Measurements from ENCODE around the gene ANGPTL1. TPM values are rescaled to one million over a fixed set of nuclear protein-coding genes. Genes with fewer than 3 reads are reported as not detected.
A peak's percentile ranks its signal among the peaks of the same experiment; 100 is the strongest.

Gene ANGPTL1
- total and polyA plus RNA-seq, 2 experiments from 2014 or later = 0.58 TPM; not detected in 1

DNA sequence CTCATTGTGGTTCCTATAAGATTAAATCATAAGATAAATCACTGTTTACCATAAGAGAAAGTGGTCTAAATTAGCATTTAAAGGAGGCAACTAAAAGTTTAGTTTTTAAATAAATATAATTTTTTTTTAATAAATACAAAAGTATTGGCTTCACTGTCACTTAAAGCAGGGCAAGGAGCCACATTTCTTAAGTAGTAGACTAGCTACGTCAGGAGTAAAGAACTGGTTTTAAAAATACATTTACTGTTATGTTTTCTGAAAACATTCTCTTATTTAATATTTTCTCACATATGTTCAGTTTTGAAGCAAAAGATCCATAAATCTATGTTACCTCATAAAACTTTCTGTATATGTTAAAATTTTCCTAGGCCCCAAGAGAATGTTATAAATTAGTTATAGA, 2.2 kb downstream of the ANGPTL1 start (continued):
- TF ChIP-seq, protein P1, sequence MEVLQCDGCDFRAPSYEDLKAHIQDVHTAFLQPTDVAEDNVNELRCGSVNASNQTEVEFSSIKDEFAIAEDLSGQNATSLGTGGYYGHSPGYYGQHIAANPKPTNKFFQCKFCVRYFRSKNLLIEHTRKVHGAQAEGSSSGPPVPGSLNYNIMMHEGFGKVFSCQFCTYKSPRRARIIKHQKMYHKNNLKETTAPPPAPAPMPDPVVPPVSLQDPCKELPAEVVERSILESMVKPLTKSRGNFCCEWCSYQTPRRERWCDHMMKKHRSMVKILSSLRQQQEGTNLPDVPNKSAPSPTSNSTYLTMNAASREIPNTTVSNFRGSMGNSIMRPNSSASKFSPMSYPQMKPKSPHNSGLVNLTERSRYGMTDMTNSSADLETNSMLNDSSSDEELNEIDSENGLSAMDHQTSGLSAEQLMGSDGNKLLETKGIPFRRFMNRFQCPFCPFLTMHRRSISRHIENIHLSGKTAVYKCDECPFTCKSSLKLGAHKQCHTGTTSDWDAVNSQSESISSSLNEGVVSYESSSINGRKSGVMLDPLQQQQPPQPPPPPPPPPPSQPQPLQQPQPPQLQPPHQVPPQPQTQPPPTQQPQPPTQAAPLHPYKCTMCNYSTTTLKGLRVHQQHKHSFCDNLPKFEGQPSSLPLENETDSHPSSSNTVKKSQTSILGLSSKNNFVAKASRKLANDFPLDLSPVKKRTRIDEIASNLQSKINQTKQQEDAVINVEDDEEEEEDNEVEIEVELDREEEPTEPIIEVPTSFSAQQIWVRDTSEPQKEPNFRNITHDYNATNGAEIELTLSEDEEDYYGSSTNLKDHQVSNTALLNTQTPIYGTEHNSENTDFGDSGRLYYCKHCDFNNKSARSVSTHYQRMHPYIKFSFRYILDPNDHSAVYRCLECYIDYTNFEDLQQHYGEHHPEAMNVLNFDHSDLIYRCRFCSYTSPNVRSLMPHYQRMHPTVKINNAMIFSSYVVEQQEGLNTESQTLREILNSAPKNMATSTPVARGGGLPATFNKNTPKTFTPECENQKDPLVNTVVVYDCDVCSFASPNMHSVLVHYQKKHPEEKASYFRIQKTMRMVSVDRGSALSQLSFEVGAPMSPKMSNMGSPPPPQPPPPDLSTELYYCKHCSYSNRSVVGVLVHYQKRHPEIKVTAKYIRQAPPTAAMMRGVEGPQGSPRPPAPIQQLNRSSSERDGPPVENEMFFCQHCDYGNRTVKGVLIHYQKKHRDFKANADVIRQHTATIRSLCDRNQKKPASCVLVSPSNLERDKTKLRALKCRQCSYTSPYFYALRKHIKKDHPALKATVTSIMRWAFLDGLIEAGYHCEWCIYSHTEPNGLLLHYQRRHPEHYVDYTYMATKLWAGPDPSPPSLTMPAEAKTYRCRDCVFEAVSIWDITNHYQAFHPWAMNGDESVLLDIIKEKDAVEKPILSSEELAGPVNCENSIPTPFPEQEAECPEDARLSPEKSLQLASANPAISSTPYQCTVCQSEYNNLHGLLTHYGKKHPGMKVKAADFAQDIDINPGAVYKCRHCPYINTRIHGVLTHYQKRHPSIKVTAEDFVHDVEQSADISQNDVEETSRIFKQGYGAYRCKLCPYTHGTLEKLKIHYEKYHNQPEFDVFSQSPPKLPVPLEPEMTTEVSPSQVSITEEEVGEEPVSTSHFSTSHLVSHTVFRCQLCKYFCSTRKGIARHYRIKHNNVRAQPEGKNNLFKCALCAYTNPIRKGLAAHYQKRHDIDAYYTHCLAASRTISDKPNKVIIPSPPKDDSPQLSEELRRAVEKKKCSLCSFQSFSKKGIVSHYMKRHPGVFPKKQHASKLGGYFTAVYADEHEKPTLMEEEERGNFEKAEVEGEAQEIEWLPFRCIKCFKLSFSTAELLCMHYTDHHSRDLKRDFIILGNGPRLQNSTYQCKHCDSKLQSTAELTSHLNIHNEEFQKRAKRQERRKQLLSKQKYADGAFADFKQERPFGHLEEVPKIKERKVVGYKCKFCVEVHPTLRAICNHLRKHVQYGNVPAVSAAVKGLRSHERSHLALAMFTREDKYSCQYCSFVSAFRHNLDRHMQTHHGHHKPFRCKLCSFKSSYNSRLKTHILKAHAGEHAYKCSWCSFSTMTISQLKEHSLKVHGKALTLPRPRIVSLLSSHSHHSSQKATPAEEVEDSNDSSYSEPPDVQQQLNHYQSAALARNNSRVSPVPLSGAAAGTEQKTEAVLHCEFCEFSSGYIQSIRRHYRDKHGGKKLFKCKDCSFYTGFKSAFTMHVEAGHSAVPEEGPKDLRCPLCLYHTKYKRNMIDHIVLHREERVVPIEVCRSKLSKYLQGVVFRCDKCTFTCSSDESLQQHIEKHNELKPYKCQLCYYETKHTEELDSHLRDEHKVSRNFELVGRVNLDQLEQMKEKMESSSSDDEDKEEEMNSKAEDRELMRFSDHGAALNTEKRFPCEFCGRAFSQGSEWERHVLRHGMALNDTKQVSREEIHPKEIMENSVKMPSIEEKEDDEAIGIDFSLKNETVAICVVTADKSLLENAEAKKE (CRISPR knock-in tag; IDR thresholded peaks at IDR 0.05) = no peak
- TF ChIP-seq, protein P2, sequence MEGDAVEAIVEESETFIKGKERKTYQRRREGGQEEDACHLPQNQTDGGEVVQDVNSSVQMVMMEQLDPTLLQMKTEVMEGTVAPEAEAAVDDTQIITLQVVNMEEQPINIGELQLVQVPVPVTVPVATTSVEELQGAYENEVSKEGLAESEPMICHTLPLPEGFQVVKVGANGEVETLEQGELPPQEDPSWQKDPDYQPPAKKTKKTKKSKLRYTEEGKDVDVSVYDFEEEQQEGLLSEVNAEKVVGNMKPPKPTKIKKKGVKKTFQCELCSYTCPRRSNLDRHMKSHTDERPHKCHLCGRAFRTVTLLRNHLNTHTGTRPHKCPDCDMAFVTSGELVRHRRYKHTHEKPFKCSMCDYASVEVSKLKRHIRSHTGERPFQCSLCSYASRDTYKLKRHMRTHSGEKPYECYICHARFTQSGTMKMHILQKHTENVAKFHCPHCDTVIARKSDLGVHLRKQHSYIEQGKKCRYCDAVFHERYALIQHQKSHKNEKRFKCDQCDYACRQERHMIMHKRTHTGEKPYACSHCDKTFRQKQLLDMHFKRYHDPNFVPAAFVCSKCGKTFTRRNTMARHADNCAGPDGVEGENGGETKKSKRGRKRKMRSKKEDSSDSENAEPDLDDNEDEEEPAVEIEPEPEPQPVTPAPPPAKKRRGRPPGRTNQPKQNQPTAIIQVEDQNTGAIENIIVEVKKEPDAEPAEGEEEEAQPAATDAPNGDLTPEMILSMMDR (conservative IDR thresholded peaks at IDR 0.05; ENCODE audit: low read depth in 2 of 2) = no peak
- TF ChIP-seq CREB1 (CRISPR knock-in tag; IDR thresholded peaks at IDR 0.05; ENCODE audit: low read depth) (no peak), STAT1 (IDR thresholded peaks at IDR 0.05; ENCODE audit: unreplicated experiment) (no peak)

DNA sequence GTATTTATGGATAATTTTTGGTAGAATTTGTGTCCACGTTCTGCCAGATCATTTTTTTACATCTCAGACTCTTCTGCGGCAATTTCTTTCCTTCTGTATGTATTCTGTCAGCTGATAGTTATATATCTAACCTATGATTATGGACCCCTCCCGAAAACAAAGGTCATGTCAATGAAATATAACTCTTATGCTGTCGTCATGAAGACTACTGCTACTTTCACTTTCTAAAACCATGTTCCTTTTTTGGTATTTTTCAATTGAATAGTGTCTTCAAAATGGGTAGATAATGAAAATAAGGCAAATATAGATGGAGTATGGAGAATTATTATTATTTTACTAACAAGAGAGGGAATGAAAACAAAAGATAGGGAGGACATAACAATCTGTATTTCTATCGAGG, 3.2 kb downstream of the ANGPTL1 start:
- Histone ChIP-seq H3K4me2 (no peak overlapping the region), H3K79me2 (replicated peaks; ENCODE audit: insufficient read depth) (no peaks in the 10 kb centered on the region), H3K9me2 (ENCODE audit: insufficient read depth) (no peaks in the 10 kb centered on the region), H3K4me3 (no peak overlapping the region), H3K27me3 (ENCODE audit: insufficient read depth) (no peaks in the 10 kb centered on the region), H3K4me1 (ENCODE audit: insufficient read depth) (peaks cover 30% of the 10 kb centered on the region), H3F3A (replicated peaks; ENCODE audit: low read depth) (no peaks in the 10 kb centered on the region), H4K20me1 (replicated peaks; ENCODE audit: insufficient read depth) (no peaks in the 10 kb centered on the region), H3K36me3 (ENCODE audit: insufficient read depth) (no peaks in the 10 kb centered on the region), H3K27ac (ENCODE audit: low read depth) (no peak overlapping the region), H2AFZ (no peak overlapping the region)
- ATAC-seq = no peak
- Mint-ChIP-seq H3K27ac (peak overlapping the region; percentile 18), H3K9me3 (no peaks in the 10 kb centered on the region), H3K4me1 (peaks cover 29% of the 10 kb centered on the region), H3K27me3 (ENCODE audit: insufficient read depth, low read depth, poor library complexity) (peaks cover 1% of the 10 kb centered on the region), H3K36me3 (ENCODE audit: low read depth) (no peaks in the 10 kb centered on the region), H3K4me3 (no peak overlapping the region)
- DNase-seq (ENCODE audit: low spot score) = no peak
- no peak for TF ChIP-seq ZNF331 (CRISPR knock-in tag; IDR thresholded peaks at IDR 0.05; ENCODE audit: low read depth)
- TF ChIP-seq ZNF114 (CRISPR knock-in tag; IDR thresholded peaks at IDR 0.05) = no peak
- TF ChIP-seq POLR2AphosphoS5 (IDR thresholded peaks at IDR 0.05; ENCODE audit: low read depth) = no peak
- TF ChIP-seq, protein P3, sequence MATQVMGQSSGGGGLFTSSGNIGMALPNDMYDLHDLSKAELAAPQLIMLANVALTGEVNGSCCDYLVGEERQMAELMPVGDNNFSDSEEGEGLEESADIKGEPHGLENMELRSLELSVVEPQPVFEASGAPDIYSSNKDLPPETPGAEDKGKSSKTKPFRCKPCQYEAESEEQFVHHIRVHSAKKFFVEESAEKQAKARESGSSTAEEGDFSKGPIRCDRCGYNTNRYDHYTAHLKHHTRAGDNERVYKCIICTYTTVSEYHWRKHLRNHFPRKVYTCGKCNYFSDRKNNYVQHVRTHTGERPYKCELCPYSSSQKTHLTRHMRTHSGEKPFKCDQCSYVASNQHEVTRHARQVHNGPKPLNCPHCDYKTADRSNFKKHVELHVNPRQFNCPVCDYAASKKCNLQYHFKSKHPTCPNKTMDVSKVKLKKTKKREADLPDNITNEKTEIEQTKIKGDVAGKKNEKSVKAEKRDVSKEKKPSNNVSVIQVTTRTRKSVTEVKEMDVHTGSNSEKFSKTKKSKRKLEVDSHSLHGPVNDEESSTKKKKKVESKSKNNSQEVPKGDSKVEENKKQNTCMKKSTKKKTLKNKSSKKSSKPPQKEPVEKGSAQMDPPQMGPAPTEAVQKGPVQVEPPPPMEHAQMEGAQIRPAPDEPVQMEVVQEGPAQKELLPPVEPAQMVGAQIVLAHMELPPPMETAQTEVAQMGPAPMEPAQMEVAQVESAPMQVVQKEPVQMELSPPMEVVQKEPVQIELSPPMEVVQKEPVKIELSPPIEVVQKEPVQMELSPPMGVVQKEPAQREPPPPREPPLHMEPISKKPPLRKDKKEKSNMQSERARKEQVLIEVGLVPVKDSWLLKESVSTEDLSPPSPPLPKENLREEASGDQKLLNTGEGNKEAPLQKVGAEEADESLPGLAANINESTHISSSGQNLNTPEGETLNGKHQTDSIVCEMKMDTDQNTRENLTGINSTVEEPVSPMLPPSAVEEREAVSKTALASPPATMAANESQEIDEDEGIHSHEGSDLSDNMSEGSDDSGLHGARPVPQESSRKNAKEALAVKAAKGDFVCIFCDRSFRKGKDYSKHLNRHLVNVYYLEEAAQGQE (IDR thresholded peaks at IDR 0.05; ENCODE audit: unreplicated experiment) = no peak
- no peak for TF ChIP-seq STAT1 (IDR thresholded peaks at IDR 0.05; ENCODE audit: unreplicated experiment)
- TF ChIP-seq EZH2phosphoT487 (IDR thresholded peaks at IDR 0.05; ENCODE audit: unreplicated experiment) = no peak
- no peak for TF ChIP-seq NANOG (IDR thresholded peaks at IDR 0.05; ENCODE audit: borderline replicate concordance)
- TF ChIP-seq, protein P2 (conservative IDR thresholded peaks at IDR 0.05; ENCODE audit: low read depth in 2 of 2) = no peak
- no peak for TF ChIP-seq JUNB (IDR thresholded peaks at IDR 0.05; ENCODE audit: unreplicated experiment)
- TF ChIP-seq EZH2 (IDR thresholded peaks at IDR 0.05; ENCODE audit: low read depth, unreplicated experiment) = no peak

All from GM23338 (cell line).